GM19452 (cell line): ENCODE measurements around the gene TSNAXIP1.
A peak's percentile ranks its signal among the peaks of the same experiment; 100 is the strongest.
"Not testable (repeated sequence)": the region's sequence is repeated elsewhere in the genome, so short reads cannot be mapped to it uniquely, and the experiment has no call there.

ENCODE experiments used
- ATAC-seq: cut with Tn5 transposase; IDR thresholded peaks from one replicate; pipeline ENCODE4 v1.9.1; 2021; ENCODE audit not compliant: unreplicated experiment

The TSNAXIP1 gene

GRCh38 chr16:67857547-67858233 lies 51.0 kb downstream of the TSNAXIP1 start:
- no peak for ATAC-seq

- no peak for ATAC-seq
These were observed 51.8 kb downstream of the TSNAXIP1 start for GRCh38 chr16:67858500-67858899.

- ATAC-seq, result no peak
These were observed 54.1 kb downstream of the TSNAXIP1 start for GRCh38 chr16:67860589-67861398.

GRCh38 chr16:67861877-67862276 lies 55.2 kb downstream of the TSNAXIP1 start:
- no peak for ATAC-seq

GRCh38 chr16:67862623-67863583 lies 56.2 kb downstream of the TSNAXIP1 start:
- ATAC-seq, result no peak

GRCh38 chr16:67864044-67864443 lies 57.4 kb downstream of the TSNAXIP1 start:
- not testable (repeated sequence) for ATAC-seq

- ATAC-seq, result no peak
These were observed 57.9 kb downstream of the TSNAXIP1 start for GRCh38 chr16:67864594-67864993.

- no peak for ATAC-seq
These were observed 58.6 kb downstream of the TSNAXIP1 start for GRCh38 chr16:67865318-67865717.

- ATAC-seq, result no peak
These were observed 61.6 kb downstream of the TSNAXIP1 start for GRCh38 chr16:67868290-67868689.

- ATAC-seq, result no peak
These were observed 63.0 kb downstream of the TSNAXIP1 start for GRCh38 chr16:67869653-67870052.

- no peak for ATAC-seq
These were observed 64.6 kb downstream of the TSNAXIP1 start for GRCh38 chr16:67871256-67871655.

- ATAC-seq, result no peak
These were observed 65.5 kb downstream of the TSNAXIP1 start for GRCh38 chr16:67872131-67872630.

- ATAC-seq, result peak; percentile 71
These were observed 66.1 kb downstream of the TSNAXIP1 start, which contains the start of gene EDC4 for GRCh38 chr16:67872631-67873434. Gene EDC4, plus strand, starts transcription at chr16:67873052. Its CDS starts 210 bp downstream, at chr16:67873262.

GRCh38 chr16:67873435-67874370 lies 67.0 kb downstream of the TSNAXIP1 start:
- peak; percentile 8 for ATAC-seq

GRCh38 chr16:67874372-67874771 lies 67.7 kb downstream of the TSNAXIP1 start:
- ATAC-seq, result no peak

- ATAC-seq, result no peak
These were observed 70.4 kb downstream of the TSNAXIP1 start for GRCh38 chr16:67877064-67877463.
